LHCN-M2 (cell line): ENCODE measurements around the gene GPATCH4. TPM values are rescaled to one million over a fixed set of nuclear protein-coding genes. Genes with fewer than 3 reads are reported as not detected.
"Not testable (repeated sequence)": the region's sequence is repeated elsewhere in the genome, so short reads cannot be mapped to it uniquely, and the experiment has no call there.

Experiments used
- DNase-seq: peaks from one replicate; pipeline ENCODE4 v3.0.0-alpha.2; 2012; ENCODE audit warnings: low read depth
- total RNA-seq: library from RNA; depleted of rRNA; stranded (reverse); fragments of >200 nt; gene quantifications from 2 replicates; pipeline ENCODE4 v1.2.3, GENCODE V29; 2014

GPATCH4 gene
- total RNA-seq, 1 experiment from 2014 or later = 24.1 TPM

DNA sequence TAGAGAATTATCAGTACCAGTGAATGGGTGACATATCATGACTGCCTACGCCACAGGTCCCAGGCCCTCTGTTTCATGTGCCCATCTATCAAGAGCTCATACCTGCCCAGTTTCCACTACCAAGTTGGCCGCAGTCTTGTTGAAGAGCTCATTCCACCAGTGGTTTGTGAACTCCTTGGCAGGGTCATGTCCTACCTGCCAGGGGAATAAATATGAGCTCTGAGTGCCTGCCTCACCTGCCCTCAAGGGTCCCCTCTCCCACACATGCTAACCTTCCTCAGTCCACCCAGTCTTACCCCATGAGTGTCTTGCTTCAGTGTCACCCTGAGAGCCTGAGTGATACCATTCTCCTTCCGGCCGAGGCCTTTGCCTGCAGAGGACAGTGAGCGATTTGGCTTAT is 3.2 kb downstream of the GPATCH4 start:
- no peak for DNase-seq

DNA sequence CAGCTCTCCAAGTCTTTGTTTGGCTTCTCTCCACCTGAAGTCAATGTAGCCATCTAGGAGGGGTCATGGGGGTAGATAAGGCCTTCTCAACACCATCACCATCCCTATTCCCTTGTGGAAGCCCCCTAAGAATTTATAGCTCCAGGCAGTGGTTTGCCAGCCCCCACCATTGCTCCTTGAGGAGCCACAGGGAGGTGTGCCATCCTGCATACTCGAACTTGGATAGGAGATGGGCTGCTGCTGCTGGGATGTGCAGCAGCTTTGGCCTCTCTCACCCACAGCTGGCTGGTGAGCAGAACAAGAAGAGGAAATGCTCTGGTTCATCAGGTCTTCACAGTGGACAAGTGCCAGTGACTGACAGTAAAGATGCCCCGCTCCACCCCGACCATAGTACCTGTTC is 4.9 kb downstream of the GPATCH4 start:
- no peak for DNase-seq

DNA sequence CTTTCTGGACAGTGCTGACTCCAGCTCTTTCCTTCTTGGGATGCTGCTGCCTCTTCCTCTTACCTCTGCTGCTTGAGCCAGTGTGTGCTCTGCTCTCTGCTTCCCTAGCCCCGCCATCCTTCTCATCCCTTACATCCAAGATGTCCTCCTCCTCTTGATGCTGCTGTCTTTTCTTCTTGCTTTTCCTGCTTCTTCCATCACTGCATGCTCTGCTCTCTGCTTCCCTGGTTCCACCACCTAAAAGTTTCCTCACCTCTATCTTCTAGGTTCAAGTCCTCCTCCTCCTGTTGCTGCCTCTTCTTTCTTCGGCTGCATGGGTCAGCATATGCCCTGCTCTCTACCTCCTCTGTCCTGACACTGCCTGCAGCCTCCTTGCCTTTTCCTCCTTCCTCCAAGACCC is 6.3 kb downstream of the GPATCH4 start:
- DNase-seq = no peak

DNA sequence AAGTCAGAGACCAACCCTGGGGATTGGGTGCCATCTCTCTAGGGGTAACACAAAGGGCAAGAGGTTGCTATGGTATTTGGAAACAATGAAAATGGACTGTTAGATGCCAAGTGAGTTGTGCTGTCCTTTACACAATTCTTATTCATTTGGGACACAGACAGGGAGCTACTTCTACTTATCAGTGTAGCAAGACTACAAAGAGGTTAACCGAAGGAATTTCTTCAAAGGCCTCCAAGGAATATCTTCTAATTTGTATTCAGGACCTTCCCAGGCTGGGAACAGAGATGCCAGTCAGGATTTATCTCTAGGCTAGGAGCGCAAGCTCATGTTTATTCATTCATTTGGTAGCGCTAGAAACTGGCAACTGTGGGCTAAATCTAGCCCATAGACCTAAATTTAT is 7.1 kb downstream of the GPATCH4 start:
- no peak for DNase-seq

GRCh38 chr1:156593661-156593989 is 7.7 kb downstream of the GPATCH4 start:
- no peak for DNase-seq

DNA sequence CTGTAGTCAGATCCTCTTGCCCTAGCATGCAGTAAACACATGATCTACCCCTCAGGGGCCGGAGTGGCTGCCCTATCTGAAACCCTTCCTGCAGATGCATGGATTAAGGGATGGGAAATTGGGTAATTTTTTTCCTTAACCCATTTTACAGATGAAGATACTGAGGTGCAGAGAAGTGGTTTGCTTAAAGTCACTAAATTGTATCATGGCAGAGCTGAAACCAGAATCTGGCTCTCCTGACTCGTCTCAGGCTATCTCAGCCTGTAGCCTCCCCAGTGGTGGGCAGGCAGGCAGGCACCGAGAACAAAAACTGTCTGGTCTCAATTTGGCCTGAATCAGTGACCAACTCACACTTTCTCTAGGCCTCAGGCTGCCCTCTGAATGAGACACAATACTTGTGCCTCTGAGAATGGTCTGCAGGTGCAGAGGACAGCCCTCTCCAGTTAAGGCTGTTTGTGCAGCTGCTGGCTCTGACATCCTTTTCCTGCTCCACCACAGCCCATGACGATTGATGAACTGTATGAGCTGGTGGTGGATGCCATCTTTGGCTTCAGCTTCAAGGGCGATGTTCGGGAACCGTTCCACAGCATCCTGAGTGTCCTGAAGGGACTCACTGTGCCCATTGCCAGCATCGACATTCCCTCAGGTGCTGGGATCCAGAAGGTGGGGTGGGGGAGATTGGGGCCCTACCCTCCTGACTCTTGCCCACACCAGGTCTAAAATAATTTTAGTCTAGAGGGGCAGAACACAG is 8.2 kb downstream of the GPATCH4 start:
- peak; percentile 72 for DNase-seq

GRCh38 chr1:156592158-156592909 is 8.9 kb downstream of the GPATCH4 start:
- DNase-seq = no peak

- DNase-seq = peak; percentile 67
Observed at GRCh38 chr1:156591432-156592157, 9.7 kb downstream of the GPATCH4 start, which contains the start of gene NAXE. Gene NAXE, plus strand, starts transcription at chr1:156591776. Its CDS starts 29 bp downstream, at chr1:156591805.

DNA sequence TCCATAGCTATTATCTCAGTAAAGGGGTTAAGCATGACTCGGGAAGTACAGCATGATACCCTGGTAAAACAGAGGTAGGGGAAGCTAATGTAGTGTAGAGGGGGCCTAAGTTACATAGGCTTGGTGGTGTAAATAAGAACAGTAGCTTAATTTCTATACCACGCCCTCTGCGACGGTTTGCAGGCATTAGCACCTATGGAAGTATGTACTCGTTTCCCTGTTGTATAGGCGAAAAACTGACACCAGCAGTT is 10.2 kb downstream of the GPATCH4 start:
- no peak for DNase-seq

- no peak for DNase-seq
Observed at GRCh38 chr1:156590326-156591180, 10.7 kb downstream of the GPATCH4 start.

DNA sequence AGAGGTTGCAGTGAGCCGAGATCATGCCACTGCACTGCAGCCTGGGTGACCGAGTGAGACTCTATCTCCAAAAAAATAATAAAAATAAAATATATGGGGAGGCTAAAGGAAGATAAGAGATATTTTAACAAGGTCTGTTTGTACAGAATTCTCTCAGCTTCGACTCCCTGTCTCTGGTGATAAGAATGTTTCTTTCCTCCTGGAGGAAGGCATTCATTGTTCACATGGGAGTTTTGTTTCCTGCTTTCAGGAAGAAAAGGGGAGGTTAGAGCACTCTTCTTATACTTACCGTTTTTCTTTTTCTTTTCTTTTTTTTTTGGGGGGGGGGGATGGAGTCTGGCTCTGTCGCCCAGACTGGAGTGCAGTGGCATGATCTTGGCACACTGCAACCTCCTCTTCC is 11.7 kb downstream of the GPATCH4 start:
- no peak for DNase-seq

DNA sequence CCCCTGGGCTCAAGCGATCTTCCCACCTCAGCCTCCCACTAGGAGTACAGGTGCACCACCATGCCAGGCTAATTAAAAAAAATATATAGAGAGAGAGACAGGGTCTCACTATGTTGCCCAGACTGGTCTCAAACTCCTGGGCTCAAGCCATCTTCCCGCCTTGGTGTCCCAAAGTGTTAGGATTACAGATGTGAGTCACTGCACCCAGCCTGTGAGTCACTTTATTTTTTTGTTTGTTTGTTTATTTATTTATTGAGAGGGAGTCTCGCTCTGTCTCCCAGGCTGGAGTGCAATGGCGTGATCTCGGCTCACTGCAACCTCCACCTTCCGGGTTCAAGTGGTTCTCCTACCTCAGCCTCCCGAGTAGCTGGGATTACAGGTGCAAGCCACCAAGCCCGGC is 13.4 kb downstream of the GPATCH4 start:
- DNase-seq = not testable (repeated sequence)

GRCh38 chr1:156586892-156587477 is 14.3 kb downstream of the GPATCH4 start:
- no peak for DNase-seq

GRCh38 chr1:156586323-156586722 is 15.0 kb downstream of the GPATCH4 start:
- no peak for DNase-seq

- DNase-seq = no peak
Observed at GRCh38 chr1:156584813-156585212, 16.5 kb downstream of the GPATCH4 start.

DNA sequence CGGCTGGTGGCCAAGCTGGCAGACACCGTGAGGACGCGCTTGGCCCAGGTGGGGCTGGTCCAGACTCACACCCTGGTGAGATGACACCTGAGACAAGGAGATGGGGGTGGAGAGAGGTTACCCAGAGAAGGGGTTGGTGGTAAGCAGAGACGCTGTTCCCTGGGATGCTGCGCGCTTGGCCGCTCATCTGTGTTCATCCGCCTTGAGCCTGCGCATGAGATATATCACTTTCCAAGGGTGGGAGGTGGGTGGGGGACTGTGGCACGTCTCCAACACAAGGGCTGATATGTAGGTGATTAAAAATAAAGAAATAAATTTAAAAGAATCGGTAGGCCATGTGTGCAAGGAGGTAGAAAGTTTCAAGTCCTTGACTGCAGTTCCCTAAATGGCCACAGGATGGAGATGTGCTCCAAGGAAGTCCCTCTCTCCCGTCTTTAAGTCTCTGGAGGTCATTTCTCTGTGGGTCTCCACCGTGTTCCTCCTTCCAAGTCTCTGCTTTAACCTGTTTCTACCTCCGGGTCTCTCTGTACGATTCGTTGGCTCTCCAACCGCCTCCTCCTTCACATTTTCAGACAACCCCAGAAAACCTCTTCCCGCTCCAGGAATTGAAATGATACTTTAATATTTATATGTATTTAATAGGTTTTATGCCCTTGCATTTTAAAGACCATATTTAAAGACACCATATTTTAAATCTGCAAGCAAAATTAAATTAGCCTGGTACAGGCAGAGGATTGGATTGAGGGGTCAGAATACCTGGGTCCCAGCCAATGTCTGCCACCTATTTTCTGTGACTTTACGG is 17.3 kb downstream of the GPATCH4 start:
- peak; percentile 65 for DNase-seq

- no peak for DNase-seq
Observed at GRCh38 chr1:156582388-156583017, 18.8 kb downstream of the GPATCH4 start.

DNA sequence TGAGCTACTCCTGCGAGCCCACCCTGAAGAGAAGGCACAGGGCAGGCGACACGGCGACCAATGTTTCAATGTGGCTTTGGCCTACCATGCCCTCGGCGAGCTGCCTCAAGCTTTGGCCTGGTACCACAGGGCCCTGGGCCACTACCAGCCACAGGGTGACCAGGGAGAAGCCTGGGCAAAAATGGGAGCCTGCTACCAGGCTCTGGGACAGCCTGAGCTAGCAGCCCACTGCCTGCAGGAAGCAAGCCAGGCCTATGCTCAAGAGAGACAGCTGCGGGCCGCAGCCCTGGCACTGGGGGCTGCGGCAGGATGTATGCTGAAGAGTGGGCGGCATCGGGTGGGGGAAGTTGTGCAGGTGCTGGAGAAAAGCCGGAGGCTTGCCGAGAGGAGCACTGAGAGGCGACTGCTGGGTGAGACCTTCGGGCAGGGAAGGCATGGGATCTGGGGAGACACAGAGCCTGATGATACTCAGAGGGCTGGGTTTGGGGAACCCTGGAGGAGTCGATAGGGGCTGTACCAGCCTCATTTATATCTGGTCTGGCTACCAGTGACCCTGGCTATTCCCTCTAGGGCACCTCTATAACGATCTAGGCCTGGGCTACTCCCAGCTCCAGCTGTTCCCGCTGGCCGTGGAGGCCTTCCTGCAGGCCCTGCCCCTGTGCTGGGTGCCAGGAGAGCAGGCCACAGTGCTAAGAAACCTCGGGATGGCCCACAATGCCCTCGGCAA is 19.5 kb downstream of the GPATCH4 start:
- no peak for DNase-seq

DNA sequence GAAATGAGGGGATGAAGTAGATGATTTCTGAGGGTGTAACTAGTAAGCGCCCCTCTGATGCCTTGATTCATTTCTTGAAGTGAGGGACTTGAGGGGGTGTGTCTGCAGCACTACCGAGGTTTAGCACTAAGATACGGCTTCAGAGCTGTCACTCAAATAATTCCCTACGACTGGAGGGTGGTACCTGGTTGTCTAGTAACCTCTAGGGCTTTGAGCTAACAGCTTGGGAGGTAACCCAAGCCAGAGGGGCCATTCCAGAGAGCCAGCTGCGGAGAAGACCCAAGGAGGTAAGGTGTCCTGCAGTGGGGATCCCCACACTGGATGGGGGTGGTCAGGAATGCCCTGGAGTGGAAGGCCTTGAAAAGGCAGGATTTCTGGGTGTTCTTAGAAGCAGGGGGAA is 21.8 kb downstream of the GPATCH4 start, which contains the start of gene TTC24:
TSS of gene TTC24 (plus strand) at position 252 of the 400 bp plus-strand sequence. CDS start 1,642 bp downstream, outside the sequence.
- no peak for DNase-seq
